Peyer's patch (tissue), 4 donors: ENCODE measurements around the gene BLOC1S5. TPM values are rescaled to one million over a fixed set of nuclear protein-coding genes. Genes with fewer than 3 reads are reported as not detected.

Experiments
- DNase-seq, 3 donors: peaks; one replicate each; pipeline ENCODE4 v3.0.0-alpha.2; 2017 to 2019
- H3K27ac ChIP-seq, 4 donors: fragments of 200-600 bp; sonication (generic); one replicate each; pipeline ENCODE4 v1.5.1; 2016 to 2019
- H3K27me3 ChIP-seq, 2 donors: fragments of 200-600 bp; sonication (generic); one replicate each; pipeline ENCODE4 v1.5.1; 2019
- H3K36me3 ChIP-seq, 3 donors: fragments of 200-600 bp; sonication (generic); one replicate each; pipeline ENCODE4 v1.5.1; 2016 to 2019
- H3K4me1 ChIP-seq, 4 donors: fragments of 200-600 bp; sonication (generic); one replicate each; pipeline ENCODE4 v1.5.1; 2016 to 2019
- H3K4me3 ChIP-seq, 4 donors: fragments of 200-600 bp; sonication (generic); 1 replicate in 3 of 4; 2 replicates in 1 of 4; pipeline ENCODE4 v1.5.1; 2016 to 2019; ENCODE audit warnings: mild to moderate bottlenecking in 1 of 4
- H3K9me3 ChIP-seq, 4 donors: fragments of 200-600 bp; sonication (generic); one replicate each; pipeline ENCODE4 v1.5.1; 2016 to 2019; ENCODE audit warnings: mild to moderate bottlenecking in 1 of 4
- CTCF ChIP-seq, 6 experiments: fragments of 450-650 bp in 4 of 6; fragments of 200-600 bp in 2 of 6; sonication (generic) in 1 of 6; IDR thresholded peaks; one replicate each; pipeline ENCODE4 v1.5.1; 2017 to 2019; ENCODE audit warnings: antibody characterized with exemption in 6 of 6, mild to moderate bottlenecking in 3 of 6, moderate library complexity in 1 of 6
- POLR2A ChIP-seq, 2 donors: fragments of 450-650 bp; IDR thresholded peaks; one replicate each; pipeline ENCODE4 v1.5.1; 2017; ENCODE audit warnings: antibody characterized with exemption in 2 of 2, mild to moderate bottlenecking in 2 of 2, moderate library complexity in 2 of 2
- total RNA-seq, 4 donors: library from RNA; depleted of rRNA; stranded (reverse); fragments of >200 nt; gene quantifications; one replicate each; pipeline ENCODE4 v1.1.0, GENCODE V29; 2016

BLOC1S5 gene
- total RNA-seq, 4 donors from 2014 or later: 4.6 to 11.6 (median 8.7) TPM

DNA sequence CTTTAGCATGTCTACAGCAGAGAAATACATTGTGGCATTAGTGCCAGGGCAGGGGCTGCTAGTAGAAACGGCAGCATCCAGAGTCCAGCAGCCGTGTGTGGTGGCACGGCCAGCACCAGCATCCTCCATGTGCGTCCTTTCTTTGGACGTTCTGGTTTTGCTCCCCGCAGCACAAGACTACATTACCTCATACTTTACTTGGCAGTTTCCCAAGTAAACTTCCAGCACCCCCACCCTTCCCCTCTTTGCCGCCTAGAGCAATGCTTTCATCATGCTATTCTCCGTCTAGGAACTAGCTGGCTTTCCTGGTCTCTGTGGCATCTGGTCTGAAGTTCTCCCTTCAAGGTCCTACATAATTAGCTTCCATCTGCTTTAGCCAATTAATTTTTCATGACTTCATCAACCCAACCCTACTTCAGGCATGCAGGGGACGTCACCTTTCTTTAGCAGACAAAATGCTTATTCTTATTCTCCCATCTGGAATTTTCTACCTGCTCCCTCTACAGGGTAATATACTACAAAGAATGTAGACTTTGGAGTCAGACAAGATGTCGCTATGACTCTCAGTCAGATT is 67.6 kb downstream of the BLOC1S5 start:
- H3K4me3 ChIP-seq: no peak overlapping the region
- H3K9me3 ChIP-seq: no peaks in the 10 kb centered on the region
- no peaks in the 10 kb centered on the region for H3K4me1 ChIP-seq
- no peak for TF ChIP-seq CTCF (IDR thresholded peaks at IDR 0.05)
- TF ChIP-seq POLR2A (IDR thresholded peaks at IDR 0.05): no peak
- no peak overlapping the region for H3K27ac ChIP-seq
- no peaks in the 10 kb centered on the region for H3K36me3 ChIP-seq
- DNase-seq: no peak
- no peaks in the 10 kb centered on the region for H3K27me3 ChIP-seq

DNA sequence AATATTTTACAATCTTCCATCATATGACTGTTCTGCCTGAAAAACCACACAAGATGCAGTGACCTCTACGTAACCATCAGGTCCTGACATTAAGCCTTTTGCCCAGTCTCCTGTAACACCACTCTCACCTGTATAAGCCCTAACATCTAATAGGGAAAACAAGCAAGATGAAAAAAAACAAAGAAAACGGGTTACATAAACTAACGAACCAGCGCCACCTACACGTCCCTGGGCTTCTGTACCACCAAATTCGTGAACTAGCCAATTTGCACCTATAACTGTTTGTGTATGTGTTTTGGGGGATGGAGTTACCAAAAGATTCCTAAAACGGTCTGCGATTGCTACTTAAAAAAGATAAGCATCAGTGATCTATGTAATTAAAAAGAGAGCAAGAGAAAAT is 70.2 kb downstream of the BLOC1S5 start:
- DNase-seq: no peak
- Histone ChIP-seq H3K36me3 (no peaks in the 10 kb centered on the region), H3K4me1 (no peaks in the 10 kb centered on the region), H3K9me3 (no peaks in the 10 kb centered on the region), H3K27me3 (no peaks in the 10 kb centered on the region), H3K4me3 (no peak overlapping the region), H3K27ac (no peak overlapping the region)
- TF ChIP-seq CTCF (IDR thresholded peaks at IDR 0.05): no peak
- TF ChIP-seq POLR2A (IDR thresholded peaks at IDR 0.05): no peak

GRCh38 chr6:7993399-7993798 is 70.8 kb downstream of the BLOC1S5 start:
- H3K4me3 ChIP-seq: no peak overlapping the region
- no peak for DNase-seq
- no peaks in the 10 kb centered on the region for H3K27me3 ChIP-seq
- no peak overlapping the region for H3K27ac ChIP-seq
- no peaks in the 10 kb centered on the region for H3K36me3 ChIP-seq
- no peaks in the 10 kb centered on the region for H3K9me3 ChIP-seq
- H3K4me1 ChIP-seq: no peaks in the 10 kb centered on the region
- no peak for TF ChIP-seq CTCF (IDR thresholded peaks at IDR 0.05)

DNA sequence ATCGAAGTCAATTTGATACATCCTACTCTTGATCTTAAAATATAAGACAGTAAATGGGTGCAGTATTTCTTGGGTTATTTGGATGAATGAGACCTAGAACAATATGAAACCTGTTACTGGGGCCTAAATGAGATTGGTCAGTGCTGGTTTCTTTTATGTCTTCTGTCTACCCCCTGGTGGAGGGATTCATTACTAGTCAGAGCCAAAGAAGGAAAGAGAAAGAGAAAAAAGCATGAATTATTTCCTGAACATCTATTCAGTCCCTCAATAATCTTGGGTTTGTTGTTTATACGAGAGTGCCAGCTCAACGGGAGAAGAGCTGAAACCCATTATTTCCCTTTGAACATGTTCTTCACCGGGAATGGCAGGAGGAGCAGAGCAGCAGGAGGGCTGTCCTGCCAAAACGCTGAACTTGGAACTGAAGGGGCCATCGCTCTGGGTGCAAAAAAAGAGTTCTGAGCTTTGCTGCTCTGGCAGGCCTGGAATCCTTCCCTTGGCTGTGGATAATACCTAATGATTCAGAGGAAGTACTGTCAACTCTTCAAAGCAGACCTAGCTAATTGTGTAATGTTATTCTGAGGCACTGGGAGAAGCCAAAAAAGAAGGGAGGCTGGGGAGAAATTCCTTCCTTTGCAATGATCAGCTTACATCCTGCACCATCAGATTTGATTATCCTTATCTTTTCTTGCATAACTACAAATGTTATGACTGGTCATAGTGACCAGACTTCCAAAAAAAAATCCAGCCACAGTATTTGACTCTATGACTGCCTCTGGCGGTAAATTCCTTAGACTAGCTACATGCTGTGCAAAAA is 72.0 kb downstream of the BLOC1S5 start:
- DNase-seq: no peak
- Histone ChIP-seq H3K4me1 (no peaks in the 10 kb centered on the region), H3K36me3 (no peaks in the 10 kb centered on the region), H3K27me3 (no peaks in the 10 kb centered on the region), H3K27ac (no peak overlapping the region), H3K9me3 (no peaks in the 10 kb centered on the region), H3K4me3 (no peak overlapping the region)
- TF ChIP-seq CTCF (IDR thresholded peaks at IDR 0.05) (peak; percentile 22 to 73 (median 52)), POLR2A (IDR thresholded peaks at IDR 0.05) (no peak)

GRCh38 chr6:7991536-7991935 is 72.7 kb downstream of the BLOC1S5 start:
- H3K27me3 ChIP-seq: no peaks in the 10 kb centered on the region
- H3K4me1 ChIP-seq: no peaks in the 10 kb centered on the region
- no peak overlapping the region for H3K27ac ChIP-seq
- TF ChIP-seq CTCF (IDR thresholded peaks at IDR 0.05) (no peak), POLR2A (IDR thresholded peaks at IDR 0.05) (no peak)
- H3K4me3 ChIP-seq: no peak overlapping the region
- no peak for DNase-seq
- H3K9me3 ChIP-seq: no peaks in the 10 kb centered on the region
- H3K36me3 ChIP-seq: no peaks in the 10 kb centered on the region
